Activated CD4-positive, alpha-beta T cell treated with anti-CD3 and anti-CD28 coated beads, Interleukin-2, amount 50 U/mL, for 4 hours (primary cell): ENCODE measurements around the gene SNRPD3.

Experiments
- DNase-seq, 2 experiments: peaks; one replicate each; pipeline ENCODE4 v3.0.0-alpha.2; 2020

Gene SNRPD3

GRCh38 chr22:24576778-24577177 is 21.0 kb downstream of the SNRPD3 start:
- DNase-seq, result no peak

DNA sequence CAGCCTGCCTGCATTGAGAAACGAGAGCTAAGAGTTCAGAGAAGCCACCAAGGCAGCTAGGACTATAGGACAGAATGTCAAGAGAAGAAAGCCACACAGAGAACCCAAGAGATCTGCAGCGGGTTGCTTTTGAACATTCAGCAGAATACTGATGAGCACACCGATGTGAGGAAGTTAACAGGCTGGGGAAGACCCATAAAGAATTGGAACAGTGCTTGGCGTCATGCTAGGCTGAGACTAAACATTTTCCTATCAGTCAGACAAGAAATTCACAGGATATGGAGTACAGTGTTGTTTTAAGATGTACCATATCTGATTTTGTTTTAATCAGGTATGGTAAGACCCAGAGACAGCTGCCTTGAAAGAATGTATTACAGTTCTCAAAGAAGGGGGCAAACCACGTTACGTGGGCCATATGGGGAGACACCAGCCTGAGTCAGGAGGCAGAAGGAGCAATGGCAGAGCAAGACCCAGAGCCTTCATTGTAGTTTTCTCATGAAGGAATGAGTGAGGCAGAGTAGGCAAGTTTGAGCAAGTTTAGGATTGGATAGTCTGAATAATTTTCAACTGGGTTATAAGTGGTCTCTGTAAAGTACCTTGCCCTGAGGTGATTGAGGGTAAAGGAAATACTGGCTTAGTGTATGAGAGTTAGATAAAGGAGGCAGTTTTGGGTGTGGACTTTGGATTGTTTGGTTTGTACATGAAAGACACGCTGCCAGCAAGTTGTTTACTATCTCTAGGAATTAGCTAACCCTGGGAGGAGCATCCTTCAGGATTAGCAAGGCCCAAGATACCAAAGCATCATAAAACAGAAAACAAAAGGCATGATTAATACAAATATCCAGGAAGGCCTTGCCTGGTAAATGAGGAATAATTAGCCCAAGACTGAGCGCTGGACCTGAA is 22.8 kb downstream of the SNRPD3 start:
- DNase-seq, result no peak

- DNase-seq, result no peak
These were observed 23.4 kb downstream of the SNRPD3 start for GRCh38 chr22:24579258-24579601.

DNA sequence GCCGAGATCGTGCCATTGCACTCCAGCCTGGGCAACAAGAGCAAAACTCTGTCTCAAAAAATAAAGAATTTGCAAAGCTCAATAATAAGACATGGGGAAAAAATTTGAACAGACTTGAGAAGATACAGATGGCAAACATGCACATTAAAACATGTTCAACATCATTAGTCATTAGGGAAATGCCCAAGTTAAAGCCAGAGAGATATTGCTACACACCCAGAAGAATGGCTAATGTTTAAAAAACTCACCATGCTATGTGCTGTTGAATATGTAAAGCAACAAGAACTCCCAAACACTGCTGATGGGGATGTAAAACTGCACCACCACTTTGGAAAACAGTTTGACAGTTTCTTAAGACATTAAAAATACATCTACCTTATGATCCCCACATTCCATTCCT is 24.5 kb downstream of the SNRPD3 start:
- DNase-seq, result no peak

DNA sequence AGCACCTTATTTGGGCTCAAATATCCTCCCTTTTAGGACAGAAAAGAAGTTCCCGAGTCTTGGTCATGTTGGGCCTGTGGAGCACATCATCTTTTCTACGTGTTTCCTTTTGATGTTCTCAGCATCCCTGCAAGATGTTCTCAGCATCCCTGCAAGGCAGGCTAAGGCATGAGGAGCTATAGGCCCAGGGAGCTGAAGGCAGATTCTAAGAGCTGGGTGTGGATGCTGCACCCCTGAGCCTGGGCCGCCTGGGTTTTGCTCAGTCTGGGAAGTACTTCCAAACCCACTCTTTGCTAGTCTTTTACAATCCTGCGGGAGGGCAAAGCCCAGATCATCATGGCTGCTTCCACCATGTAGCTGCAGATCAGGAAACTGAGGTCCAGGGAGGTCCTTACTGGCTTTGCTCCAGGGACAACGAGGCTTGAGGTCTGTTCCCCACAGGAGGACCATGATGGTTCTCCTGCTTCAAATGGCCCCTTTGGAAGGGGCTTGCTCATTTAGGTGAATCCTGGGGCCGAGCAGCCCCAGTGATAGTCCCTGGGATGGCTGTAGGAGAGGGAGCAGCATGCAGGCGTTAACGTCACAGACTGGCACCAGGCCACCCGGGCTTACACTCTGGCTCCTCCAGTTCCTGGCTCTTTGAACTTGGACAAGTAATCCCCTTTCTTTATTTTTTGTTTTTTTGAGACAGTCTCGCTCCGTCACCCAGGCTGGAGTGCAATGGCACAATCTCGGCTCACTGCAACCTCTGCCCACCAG is 26.4 kb downstream of the SNRPD3 start:
- DNase-seq, result no peak

- DNase-seq, result no peak
These were observed 27.7 kb downstream of the SNRPD3 start for GRCh38 chr22:24583221-24584165.

DNA sequence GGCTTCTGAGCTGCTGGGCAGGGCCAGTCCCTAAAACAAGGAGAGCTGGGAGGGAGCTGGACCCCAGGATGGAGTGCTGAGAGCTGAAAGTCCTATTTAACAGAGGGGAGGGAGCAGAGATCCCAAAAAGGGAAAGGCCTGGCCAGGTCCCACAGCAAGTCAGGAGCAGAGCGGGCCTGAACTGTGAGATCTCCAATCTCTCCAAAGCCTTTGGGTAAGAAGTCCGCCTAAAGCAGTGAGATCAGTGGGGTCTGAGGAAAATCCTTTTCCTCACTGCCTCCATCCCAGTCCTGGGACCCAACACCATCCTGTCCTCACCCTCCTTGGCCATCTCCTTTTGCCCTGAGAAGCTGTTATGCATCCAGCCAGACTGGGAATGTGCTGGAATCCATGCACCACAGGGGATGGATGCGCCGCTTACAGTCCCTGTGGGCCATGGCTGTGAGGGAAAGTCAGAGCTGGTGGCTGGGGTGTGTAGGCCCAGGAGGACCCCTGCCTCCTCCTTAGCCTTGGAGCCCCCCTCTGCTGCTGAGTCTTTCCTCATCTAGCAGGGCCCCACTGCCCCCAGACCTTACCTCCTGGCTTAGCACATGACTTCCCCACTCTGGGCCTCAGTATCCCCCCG is 28.5 kb downstream of the SNRPD3 start:
- DNase-seq, result no peak

GRCh38 chr22:24584871-24585411 is 29.1 kb downstream of the SNRPD3 start:
- no peak for DNase-seq

- DNase-seq, result no peak
These were observed 29.7 kb downstream of the SNRPD3 start for GRCh38 chr22:24585461-24585860.

DNA sequence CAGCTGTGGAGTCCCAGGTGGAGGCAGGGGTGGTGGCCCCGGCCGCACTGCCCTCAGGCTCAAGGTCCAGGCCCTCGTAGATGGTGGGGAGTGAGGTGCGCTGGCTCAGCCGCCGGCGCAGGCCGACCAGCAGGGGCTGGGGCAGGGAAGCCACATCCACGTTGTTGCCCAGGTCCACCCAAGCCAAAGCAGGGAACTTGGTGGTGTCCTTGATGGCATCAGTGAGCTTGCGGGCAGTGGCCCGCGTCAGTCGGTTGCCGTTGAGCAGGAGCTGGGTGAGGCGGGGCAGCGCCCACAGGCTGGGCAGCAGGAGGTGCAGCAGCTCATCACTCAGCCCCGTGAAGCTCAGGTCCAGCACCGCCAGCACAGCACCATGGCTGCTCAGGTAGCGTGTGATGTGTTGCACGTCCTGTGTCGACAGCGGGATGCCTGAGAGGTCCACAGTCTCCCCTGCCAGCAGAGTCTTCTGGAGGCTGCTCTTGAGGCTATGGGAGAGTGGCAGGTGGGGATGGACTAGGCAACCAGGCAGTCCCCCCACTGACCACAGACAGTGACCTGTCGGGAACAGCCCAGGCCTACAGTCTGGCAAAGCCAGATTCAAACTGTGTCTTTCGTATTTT is 30.2 kb downstream of the SNRPD3 start:
- DNase-seq, result no peak

DNA sequence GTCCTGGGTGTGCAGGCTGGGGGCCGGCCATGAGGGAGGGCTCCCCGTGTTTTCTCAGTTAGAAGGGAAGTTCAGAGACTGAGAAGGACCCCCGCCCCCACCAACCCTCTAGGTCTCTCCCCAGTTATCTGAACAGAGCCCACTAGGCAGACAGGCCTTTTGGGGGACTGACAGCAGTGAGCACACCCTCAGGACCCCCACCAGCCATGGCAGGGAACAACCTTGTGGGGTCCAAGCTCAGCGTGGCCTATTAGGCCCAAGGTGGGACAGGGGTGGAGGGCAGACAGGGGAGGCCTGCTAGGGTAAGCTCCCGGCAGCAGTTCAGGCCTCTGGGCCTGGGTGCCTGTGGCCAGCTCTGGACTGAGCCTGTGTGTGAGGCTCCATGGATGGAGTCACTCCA is 31.5 kb downstream of the SNRPD3 start:
- DNase-seq, result no peak

GRCh38 chr22:24587948-24588347 is 32.1 kb downstream of the SNRPD3 start:
- DNase-seq, result no peak

DNA sequence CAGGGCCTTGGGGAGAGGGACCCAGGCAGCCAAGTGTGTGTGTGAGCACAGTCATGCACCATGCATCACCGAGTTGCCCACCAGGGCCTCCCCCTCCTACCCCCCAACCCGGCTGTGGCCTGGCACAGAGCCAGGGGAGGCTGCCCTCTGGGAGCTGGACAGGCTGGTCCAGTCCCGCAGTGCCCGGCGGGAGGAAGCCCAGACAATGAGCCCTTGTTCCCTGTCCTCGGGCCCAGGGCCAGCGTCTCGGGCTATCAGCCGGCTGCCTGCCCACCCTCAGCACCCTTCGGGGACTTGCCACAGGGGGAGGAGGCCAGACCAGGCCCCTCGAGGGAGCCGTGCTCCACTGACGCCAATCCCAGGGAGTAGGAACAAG is 32.6 kb downstream of the SNRPD3 start:
- no peak for DNase-seq

DNA sequence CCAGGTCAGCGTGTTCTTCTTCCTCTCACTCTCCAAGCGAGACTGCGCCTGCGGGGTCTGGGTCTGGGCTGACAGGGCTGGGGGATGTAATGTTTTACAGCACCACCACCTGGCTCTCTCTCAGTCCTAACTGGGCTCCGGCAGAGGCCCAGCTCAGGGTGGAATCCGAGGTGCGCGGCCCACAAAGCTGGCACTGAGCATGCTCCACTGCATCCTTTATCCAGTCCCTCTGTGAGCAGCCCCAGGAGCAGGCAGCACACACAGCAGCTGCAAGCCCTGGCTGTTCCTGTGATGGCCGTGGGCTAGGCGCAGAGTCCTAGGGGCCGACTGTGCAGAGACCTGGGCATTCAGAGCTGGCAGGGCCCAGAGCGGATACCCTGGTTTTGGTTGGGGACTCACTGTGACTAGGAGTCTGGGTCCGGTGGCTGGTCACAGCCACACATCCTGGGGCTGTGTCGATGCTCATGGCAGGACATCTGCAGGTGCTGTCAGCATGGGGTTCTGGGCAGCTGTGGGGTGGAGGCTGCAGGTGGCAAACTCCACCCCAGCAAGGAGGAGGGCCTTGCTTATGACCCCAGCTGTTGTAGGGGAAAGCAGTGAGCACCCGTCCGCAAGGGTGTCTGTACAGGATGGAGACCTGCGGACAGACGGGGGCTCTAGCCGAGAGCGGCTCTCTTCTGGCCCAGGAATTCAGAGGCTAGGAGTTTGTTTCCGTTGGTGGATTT is 33.1 kb downstream of the SNRPD3 start:
- DNase-seq, result no peak

DNA sequence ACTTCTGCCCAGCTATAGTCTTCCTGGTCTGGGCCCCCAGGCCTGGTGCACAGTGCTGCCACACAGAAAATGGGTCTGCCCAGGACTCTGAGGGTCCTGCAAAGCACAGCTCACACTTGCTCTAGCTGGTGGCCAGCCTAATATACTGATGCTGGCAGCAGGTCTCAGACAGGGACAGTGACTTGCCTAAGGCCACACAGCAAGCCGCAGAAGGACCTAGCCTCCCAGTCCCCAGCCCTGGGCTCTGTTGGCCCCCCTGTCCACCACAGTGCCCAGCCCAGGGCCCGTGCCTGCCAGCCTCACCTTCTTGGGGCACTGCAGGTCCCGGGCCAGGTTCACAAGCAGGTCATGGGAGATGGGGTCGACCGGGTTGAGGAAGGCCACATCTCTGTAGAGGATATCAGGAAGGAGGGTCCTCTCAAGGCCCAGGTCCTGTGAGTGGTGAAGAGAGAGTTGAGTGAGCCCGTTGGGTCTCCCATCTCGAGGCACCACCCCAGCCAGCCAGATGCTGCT is 33.8 kb downstream of the SNRPD3 start:
- DNase-seq, result no peak

DNA sequence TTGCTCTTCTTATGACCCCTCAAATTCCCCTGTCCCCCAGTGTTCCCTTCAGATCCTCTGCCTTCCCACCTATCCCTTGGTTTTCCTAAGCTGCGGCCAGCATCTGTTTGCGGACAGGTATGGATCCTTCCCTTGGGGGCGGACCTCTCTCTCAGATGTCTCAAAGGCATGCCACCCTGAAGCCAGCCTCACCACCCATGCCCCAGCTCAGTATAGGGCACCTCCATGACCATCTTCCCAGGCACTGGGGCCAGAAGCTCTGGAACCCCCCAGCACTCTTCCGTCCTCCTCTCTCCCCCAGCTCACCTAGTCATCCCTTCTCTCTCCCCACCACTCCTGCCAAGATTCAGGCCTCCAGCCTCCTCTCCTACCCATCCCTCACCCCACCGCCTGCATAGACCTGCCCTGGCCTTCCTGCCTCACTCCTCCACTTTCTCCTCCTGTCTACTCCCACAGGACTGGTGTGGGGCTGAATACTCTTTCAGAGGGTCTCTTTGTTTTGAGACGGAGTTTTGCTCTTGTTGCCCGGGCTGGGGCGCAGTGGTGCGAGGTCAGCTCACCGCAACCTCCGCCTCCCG is 34.9 kb downstream of the SNRPD3 start:
- no peak for DNase-seq

DNA sequence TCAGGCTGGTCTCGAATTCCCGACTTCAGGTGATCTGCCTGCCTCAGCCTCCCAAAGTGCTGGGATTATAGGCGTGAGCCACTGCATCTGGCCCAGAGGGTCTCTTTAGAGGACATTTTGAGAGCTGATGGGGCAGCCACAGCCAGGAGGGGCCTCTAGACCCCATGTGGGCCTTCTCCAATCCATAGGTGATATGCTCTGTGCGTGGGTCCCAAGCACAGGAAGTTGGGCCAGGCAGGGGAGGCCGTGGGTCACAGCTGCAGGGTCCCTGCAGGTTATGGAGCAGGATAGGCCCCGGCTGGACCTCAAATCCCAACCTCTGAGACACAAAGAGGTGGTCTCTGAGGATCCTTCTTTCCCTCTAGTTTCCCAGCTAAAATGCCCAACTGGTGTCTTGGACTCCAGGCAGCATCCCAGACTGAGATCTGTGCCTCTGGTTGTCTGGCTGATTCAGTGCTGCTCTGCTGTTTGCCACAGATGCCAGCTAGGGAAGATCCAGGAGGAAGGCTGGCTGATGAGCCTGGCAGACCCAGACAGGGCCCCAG is 35.6 kb downstream of the SNRPD3 start:
- no peak for DNase-seq

- DNase-seq, result no peak
These were observed 36.5 kb downstream of the SNRPD3 start for GRCh38 chr22:24592058-24592850.

GRCh38 chr22:24592851-24593558 is 37.2 kb downstream of the SNRPD3 start, which contains the start of gene LRRC75B:
Gene LRRC75B (minus strand): TSS chr22:24593073. CDS start chr22:24593039, 34 bp downstream.
- no peak for DNase-seq
